Hypothalamus (tissue), 51 donors: ENCODE measurements around the gene NR1D1.

Experiments
- DNase-seq, 51 donors: peaks; one replicate each; lab custom pipeline; 2025; lab: John Stamatoyannopoulos, UW

Gene NR1D1

GRCh38 chr17:40112191-40112711 is 11.9 kb upstream of the NR1D1 start:
- DNase-seq = no peak

- peak in 45 of 51 donors; percentile 32 to 85 (median 65) for DNase-seq
Measured at GRCh38 chr17:40111221-40112128, 11.1 kb upstream of the NR1D1 start.

GRCh38 chr17:40110026-40110845 is 9.8 kb upstream of the NR1D1 start:
- DNase-seq = no peak

GRCh38 chr17:40108970-40109824 is 8.8 kb upstream of the NR1D1 start:
- no peak for DNase-seq

GRCh38 chr17:40107522-40108174 is 7.3 kb upstream of the NR1D1 start:
- peak in 2 of 51 donors; percentile 52 to 57 for DNase-seq

- DNase-seq = peak in 14 of 51 donors; percentile 25 to 65 (median 36)
Measured at GRCh38 chr17:40106760-40107521, 6.6 kb upstream of the NR1D1 start.

GRCh38 chr17:40105861-40106759 is 5.7 kb upstream of the NR1D1 start:
- DNase-seq = no peak

- no peak for DNase-seq
Measured at GRCh38 chr17:40104594-40105486, 4.5 kb upstream of the NR1D1 start.

GRCh38 chr17:40103688-40104087 is 3.3 kb upstream of the NR1D1 start:
- no peak for DNase-seq

GRCh38 chr17:40103071-40103661 is 2.8 kb upstream of the NR1D1 start:
- DNase-seq = no peak

GRCh38 chr17:40101367-40102210 is 1.2 kb upstream of the NR1D1 start:
- no peak for DNase-seq

GRCh38 chr17:40100669-40101366 is 429 bp upstream of the NR1D1 start:
- DNase-seq = peak; percentile 78 to 99 (median 96)

GRCh38 chr17:40099619-40100418 is 570 bp downstream of the NR1D1 start:
- DNase-seq = peak in 3 of 51 donors; percentile 43 to 66 (median 65)
